Activated T-cell treated with anti-CD3 and anti-CD28 coated beads, Interleukin-2, amount 50 U/mL, for 24 hours (primary cell): ENCODE results near the gene SLC7A1.

ENCODE experiments used
- DNase-seq: peaks from one replicate; pipeline ENCODE4 v3.0.0-alpha.2; 2020
- H3K27ac Mint-ChIP-seq: 2 replicates; pipeline ENCODE4 v1.8.0; 2020; ENCODE audit warnings: mild to moderate bottlenecking, mixed read lengths
- H3K27me3 Mint-ChIP-seq: 2 replicates; pipeline ENCODE4 v1.8.0; 2020; ENCODE audit warnings: mixed read lengths
- H3K36me3 Mint-ChIP-seq: 2 replicates; pipeline ENCODE4 v1.8.0; 2020; ENCODE audit warnings: low read depth, mixed read lengths
- H3K4me1 Mint-ChIP-seq: 2 replicates; pipeline ENCODE4 v1.8.0; 2020; ENCODE audit warnings: low read depth, mixed read lengths
- H3K4me3 Mint-ChIP-seq: 2 replicates; pipeline ENCODE4 v1.8.0; 2020; ENCODE audit warnings: mild to moderate bottlenecking, moderate library complexity, mixed read lengths
- H3K9me3 Mint-ChIP-seq: 2 replicates; pipeline ENCODE4 v1.8.0; 2020; ENCODE audit warnings: mixed read lengths

Gene SLC7A1

DNA sequence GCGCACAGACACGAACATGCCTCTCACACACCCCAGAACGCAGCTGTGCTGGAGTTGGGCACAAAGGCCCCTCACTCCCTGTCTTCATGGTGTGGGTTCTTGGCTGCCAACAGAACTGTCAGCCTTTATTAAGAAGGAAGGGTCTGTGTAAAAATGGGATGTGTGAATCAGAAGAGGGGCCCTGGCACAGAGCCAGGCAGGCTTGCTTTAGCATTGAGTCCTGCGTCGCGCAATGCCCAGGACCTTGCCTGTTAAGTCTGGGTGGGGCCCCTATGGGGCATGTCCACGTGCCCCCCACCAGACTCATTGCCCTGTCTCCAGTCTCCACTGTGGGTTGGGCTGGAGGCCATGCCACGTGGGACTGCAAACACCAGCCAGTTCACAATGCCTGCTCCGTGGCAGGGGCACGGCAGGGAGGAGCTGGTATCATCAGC lies 84.8 kb downstream of the SLC7A1 start:
- H3K9me3 Mint-ChIP-seq: no peaks in the 10 kb centered on the region
- DNase-seq: no peak
- no peaks in the 10 kb centered on the region for H3K27me3 Mint-ChIP-seq
- peaks cover 75% of the 10 kb centered on the region for H3K36me3 Mint-ChIP-seq
- no peak overlapping the region for H3K4me3 Mint-ChIP-seq
- no peak overlapping the region for H3K27ac Mint-ChIP-seq
- peaks cover 2% of the 10 kb centered on the region for H3K4me1 Mint-ChIP-seq

DNA sequence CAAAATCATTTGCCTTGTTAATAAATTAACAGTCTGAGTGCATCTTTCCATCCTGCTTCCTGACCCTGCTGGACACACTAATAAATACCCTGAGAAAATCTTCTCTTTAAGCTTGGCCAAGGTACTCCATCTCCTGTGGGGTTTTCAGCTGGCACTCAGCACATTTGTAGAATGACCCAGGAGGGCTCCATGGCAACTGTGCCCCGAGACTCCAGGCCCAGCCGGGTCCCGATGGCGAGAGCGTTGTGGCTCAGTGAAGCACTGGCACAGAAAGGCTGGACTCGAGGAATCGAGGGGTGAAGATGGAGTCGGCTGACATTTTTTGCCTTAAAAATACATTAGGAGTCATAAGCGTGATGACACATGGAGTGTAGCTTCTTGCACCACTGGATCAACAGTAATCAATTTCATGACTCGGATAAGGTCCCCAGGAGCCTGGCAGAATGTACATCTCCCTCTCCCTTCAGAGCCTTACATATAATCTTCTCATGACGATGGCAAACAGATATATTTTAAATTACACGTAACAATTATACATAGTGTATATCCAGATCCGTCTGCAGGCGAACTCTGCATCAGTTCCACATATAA lies 85.4 kb downstream of the SLC7A1 start:
- Mint-ChIP-seq H3K36me3 (peaks cover 70% of the 10 kb centered on the region), H3K4me3 (no peak overlapping the region), H3K27me3 (peaks cover 2% of the 10 kb centered on the region), H3K4me1 (peaks cover 2% of the 10 kb centered on the region), H3K27ac (peak overlapping the region; percentile 68), H3K9me3 (no peaks in the 10 kb centered on the region)
- DNase-seq: no peak

- H3K27ac Mint-ChIP-seq: peak overlapping the region; percentile 6
- peaks cover 2% of the 10 kb centered on the region for H3K4me1 Mint-ChIP-seq
- no peak overlapping the region for H3K4me3 Mint-ChIP-seq
- DNase-seq: no peak
- H3K36me3 Mint-ChIP-seq: peaks cover 59% of the 10 kb centered on the region
- no peaks in the 10 kb centered on the region for H3K9me3 Mint-ChIP-seq
- H3K27me3 Mint-ChIP-seq: peaks cover 10% of the 10 kb centered on the region
These were observed 86.6 kb downstream of the SLC7A1 start for GRCh38 chr13:29508876-29509252.

DNA sequence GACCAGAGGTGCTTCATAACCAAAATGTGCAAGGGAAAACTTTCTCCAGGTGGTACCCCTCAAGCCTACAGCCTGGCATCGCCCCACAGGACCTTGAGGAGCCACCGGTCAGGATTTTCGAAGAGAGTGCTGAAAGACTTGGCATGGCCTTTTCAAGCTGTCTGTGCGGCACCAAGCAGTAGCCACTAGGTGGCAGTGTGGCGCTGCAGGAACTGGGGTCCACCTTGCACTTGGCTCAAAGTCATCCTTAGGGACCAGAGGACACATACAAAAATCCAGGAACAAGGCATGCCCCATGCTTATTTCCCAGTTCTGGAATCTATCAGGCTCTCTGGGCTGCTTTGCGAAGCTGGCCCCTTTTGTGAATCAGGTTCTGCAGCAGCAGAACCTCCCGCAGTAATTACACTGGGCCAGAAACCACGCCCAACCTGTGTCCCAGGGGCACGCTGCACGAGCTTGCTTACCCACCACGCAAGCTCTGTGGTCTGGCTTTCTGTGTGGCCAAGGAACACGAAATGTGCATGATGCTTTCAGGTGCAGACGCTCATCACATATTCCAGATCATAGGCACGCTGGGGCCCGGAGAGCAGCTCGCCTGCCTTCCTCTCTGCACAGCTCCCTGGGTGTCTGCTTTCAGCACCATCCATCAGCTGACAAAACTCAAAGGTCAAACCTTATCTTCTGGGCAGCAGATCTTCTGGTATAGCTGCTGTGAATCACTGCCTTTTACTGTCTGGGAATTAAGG lies 87.2 kb downstream of the SLC7A1 start:
- Mint-ChIP-seq H3K9me3 (no peaks in the 10 kb centered on the region), H3K4me3 (no peak overlapping the region), H3K27ac (no peak overlapping the region), H3K36me3 (peaks cover 53% of the 10 kb centered on the region), H3K27me3 (peaks cover 14% of the 10 kb centered on the region), H3K4me1 (peaks cover 2% of the 10 kb centered on the region)
- peak; percentile 81 for DNase-seq

- Mint-ChIP-seq H3K27ac (no peak overlapping the region), H3K9me3 (no peaks in the 10 kb centered on the region), H3K36me3 (peaks cover 43% of the 10 kb centered on the region), H3K4me1 (peaks cover 2% of the 10 kb centered on the region), H3K4me3 (no peak overlapping the region), H3K27me3 (peaks cover 22% of the 10 kb centered on the region)
- DNase-seq: no peak
These were observed 88.1 kb downstream of the SLC7A1 start for GRCh38 chr13:29507356-29507755.

DNA sequence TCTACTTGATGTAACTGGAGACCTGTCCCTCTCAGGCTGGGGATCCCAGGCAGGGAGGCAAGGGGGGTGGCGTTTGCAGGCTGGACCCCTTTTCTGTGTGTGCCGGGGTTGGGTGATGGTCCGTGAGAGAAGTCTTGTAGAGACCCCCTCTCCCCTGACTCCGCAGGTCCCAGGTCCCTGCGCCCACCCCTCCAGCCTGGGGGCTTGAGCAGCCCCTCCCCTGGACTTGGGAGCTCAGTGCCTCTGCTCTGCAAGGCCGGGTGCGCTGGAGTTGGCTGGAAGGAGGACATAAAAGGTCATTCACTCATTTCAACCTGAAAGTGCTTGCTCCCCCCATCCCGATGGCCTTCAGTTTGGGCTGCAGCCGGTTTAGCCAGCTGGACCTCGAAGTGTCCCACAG lies 89.5 kb downstream of the SLC7A1 start:
- Mint-ChIP-seq H3K4me1 (peaks cover 2% of the 10 kb centered on the region), H3K4me3 (no peak overlapping the region), H3K27ac (no peak overlapping the region)

DNA sequence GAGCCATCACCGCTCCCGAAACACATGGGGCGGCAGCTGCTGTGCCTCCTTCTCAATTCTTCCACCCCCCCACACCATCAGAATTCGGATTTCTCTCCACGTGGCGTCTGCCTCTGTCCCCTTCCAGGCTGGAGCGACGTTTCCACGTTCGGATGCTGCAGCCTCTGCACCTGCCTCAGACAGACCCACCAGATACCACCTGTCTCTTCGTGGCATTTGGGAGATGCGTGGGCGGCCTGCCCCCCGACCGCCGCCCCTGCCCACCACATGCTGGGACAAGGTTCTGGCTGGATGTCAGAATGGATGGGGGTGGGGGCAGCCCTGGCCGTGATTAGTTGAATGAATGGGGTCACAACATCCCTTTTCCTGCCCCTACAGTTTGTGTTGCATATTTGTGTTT lies 90.0 kb downstream of the SLC7A1 start:
- Mint-ChIP-seq H3K4me1 (peaks cover 2% of the 10 kb centered on the region), H3K27ac (peak overlapping the region; percentile 23), H3K4me3 (no peak overlapping the region), H3K9me3 (no peaks in the 10 kb centered on the region), H3K36me3 (peaks cover 25% of the 10 kb centered on the region), H3K27me3 (peaks cover 30% of the 10 kb centered on the region)
- no peak for DNase-seq

More for the DNA sequence above, 89.5 kb downstream of the SLC7A1 start:
- H3K36me3 Mint-ChIP-seq: peaks cover 29% of the 10 kb centered on the region
- no peaks in the 10 kb centered on the region for H3K9me3 Mint-ChIP-seq
- H3K27me3 Mint-ChIP-seq: peaks cover 28% of the 10 kb centered on the region
- no peak for DNase-seq

GRCh38 chr13:29504691-29505090 lies 90.8 kb downstream of the SLC7A1 start:
- peaks cover 18% of the 10 kb centered on the region for H3K36me3 Mint-ChIP-seq
- no peaks in the 10 kb centered on the region for H3K9me3 Mint-ChIP-seq
- peaks cover 2% of the 10 kb centered on the region for H3K4me1 Mint-ChIP-seq
- H3K27ac Mint-ChIP-seq: no peak overlapping the region
- no peak for DNase-seq
- no peak overlapping the region for H3K4me3 Mint-ChIP-seq
- peaks cover 30% of the 10 kb centered on the region for H3K27me3 Mint-ChIP-seq

DNA sequence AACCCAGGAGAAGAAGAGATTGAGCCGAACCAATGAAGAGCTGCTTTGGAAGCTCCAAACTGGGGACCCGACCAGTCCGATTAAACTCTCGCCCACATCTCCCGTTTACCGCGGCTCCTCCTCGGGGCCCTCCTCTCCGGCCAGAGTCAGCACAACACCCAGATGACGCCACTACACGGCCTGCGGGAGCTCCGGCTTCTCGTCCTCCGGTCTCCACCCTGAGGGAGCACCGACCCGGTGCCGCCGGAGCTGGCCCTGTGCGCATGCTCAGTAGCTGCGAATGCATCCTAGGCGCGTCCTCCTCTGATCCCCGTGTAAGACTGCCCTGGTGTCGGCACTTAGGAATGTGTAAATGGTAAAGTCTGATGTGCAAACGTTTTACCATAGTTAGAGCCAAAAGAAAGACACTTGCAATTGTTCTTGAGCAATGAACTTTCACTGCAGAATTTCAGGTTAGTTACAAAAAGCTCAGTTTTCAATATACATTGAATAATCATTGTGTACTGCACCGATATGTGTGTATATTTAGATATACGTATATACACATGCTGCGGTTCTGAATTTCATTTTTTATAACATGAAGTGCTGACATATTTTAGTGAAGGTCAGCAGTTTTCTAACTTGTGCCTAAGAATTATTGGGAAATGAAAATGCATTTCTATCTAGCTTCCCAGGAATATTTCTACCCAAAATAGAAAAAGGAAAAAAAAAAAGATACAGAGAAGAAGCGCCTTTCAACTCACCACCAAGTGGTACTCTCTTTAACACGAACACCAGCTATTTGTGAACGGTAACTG lies 92.2 kb downstream of the SLC7A1 start:
- H3K36me3 Mint-ChIP-seq: peaks cover 7% of the 10 kb centered on the region
- H3K27ac Mint-ChIP-seq: peak overlapping the region; percentile 22
- no peak for DNase-seq
- peaks cover 2% of the 10 kb centered on the region for H3K4me1 Mint-ChIP-seq
- H3K27me3 Mint-ChIP-seq: peaks cover 35% of the 10 kb centered on the region
- H3K4me3 Mint-ChIP-seq: no peak overlapping the region
- H3K9me3 Mint-ChIP-seq: no peaks in the 10 kb centered on the region

DNA sequence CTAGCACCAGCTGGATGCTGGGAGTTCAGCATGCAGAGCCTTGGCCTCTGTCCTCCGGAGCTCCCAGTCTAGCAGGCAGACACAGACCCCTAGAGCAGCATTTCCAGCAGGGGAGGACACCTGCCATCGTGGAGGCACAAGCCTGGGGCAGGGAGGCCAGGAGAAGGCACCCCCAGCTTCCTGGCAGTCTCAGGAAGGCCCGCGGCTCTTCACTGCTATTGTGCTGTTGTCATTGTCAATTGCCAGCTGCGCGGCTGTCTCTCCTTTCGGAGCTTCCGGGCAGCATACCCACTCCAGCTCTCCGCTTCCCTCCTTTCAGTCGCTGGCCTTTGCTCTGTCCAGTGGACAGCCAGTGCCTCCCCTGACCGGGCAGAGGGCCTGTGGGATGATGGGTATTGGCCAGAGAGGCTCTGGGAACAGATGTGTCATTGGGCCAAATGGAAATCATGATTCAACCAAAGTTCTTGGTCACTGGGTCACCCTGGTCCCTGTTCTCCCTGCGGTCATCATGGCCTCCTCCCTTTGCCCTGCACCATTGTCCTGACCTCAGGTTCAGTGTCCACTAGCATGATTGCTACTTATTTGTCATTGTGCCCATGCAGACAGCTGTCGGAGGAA lies 93.0 kb downstream of the SLC7A1 start:
- no peaks in the 10 kb centered on the region for H3K9me3 Mint-ChIP-seq
- DNase-seq: no peak
- H3K27me3 Mint-ChIP-seq: peaks cover 39% of the 10 kb centered on the region
- H3K4me3 Mint-ChIP-seq: no peak overlapping the region
- H3K27ac Mint-ChIP-seq: no peak overlapping the region
- peaks cover 2% of the 10 kb centered on the region for H3K36me3 Mint-ChIP-seq
- peaks cover 2% of the 10 kb centered on the region for H3K4me1 Mint-ChIP-seq

DNA sequence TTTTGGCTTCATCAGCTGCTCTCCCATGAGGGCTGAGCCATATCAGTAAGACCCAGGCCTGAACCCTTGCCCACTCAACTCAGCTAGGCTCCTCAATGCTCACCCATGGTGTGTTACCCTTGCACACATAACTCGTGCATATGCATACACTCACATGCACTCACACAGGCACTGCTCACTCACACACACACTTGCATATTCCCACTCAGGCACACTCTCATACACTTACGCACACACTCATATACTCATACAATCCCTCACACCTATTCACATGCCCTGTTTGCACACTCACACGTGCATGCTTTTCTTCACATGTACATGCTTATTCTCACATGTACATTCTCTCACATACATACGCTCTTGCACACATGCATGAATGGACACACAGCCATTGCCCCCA lies 93.8 kb downstream of the SLC7A1 start:
- H3K9me3 Mint-ChIP-seq: no peaks in the 10 kb centered on the region
- peaks cover 47% of the 10 kb centered on the region for H3K27me3 Mint-ChIP-seq
- DNase-seq: no peak
- no peak overlapping the region for H3K4me3 Mint-ChIP-seq
- H3K4me1 Mint-ChIP-seq: peaks cover 2% of the 10 kb centered on the region
- H3K27ac Mint-ChIP-seq: no peak overlapping the region
- H3K36me3 Mint-ChIP-seq: no peaks in the 10 kb centered on the region

GRCh38 chr13:29500386-29500785 lies 95.1 kb downstream of the SLC7A1 start:
- H3K36me3 Mint-ChIP-seq: no peaks in the 10 kb centered on the region
- H3K4me3 Mint-ChIP-seq: no peak overlapping the region
- H3K4me1 Mint-ChIP-seq: peaks cover 7% of the 10 kb centered on the region
- no peak for DNase-seq
- H3K9me3 Mint-ChIP-seq: no peaks in the 10 kb centered on the region
- H3K27me3 Mint-ChIP-seq: peaks cover 56% of the 10 kb centered on the region
- H3K27ac Mint-ChIP-seq: no peak overlapping the region

DNA sequence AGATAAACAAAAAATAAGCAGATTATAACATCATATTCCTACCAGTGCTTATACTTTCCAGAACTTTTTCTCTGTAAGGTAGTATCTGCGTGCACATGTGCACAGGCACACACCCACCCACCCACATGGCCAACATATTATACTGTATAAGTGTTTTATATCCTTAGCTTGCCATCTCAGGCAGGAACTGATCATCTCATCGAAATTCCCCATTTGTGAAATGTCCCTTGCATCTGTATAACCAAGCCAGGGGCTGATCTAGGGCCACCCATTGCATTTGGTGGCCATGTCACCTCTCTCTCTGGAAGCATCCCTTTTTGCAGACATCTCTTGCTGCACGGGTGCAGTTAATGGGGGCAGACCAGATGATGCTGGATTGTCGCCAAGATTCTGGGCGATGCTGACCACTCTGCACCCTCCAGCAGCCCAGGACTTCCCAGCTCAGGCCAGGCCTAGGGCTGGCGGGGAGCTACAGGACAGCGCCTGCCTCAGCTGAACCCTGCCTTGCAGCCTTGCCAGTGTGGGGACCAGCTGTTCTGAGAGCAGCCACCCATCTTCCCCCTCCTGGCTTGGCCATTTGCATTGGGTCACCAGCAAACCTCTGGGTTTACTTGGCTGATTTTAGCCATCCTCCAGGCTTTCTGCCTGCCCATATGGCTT lies 95.9 kb downstream of the SLC7A1 start:
- peaks cover 50% of the 10 kb centered on the region for H3K27me3 Mint-ChIP-seq
- peaks cover 7% of the 10 kb centered on the region for H3K4me1 Mint-ChIP-seq
- no peak for DNase-seq
- no peak overlapping the region for H3K27ac Mint-ChIP-seq
- no peaks in the 10 kb centered on the region for H3K9me3 Mint-ChIP-seq
- H3K4me3 Mint-ChIP-seq: no peak overlapping the region
- H3K36me3 Mint-ChIP-seq: no peaks in the 10 kb centered on the region

GRCh38 chr13:29498426-29499040 lies 97.0 kb downstream of the SLC7A1 start:
- no peaks in the 10 kb centered on the region for H3K9me3 Mint-ChIP-seq
- H3K27ac Mint-ChIP-seq: no peak overlapping the region
- peaks cover 54% of the 10 kb centered on the region for H3K27me3 Mint-ChIP-seq
- H3K36me3 Mint-ChIP-seq: no peaks in the 10 kb centered on the region
- peaks cover 5% of the 10 kb centered on the region for H3K4me1 Mint-ChIP-seq
- no peak overlapping the region for H3K4me3 Mint-ChIP-seq
- DNase-seq: no peak
